Keratinocyte (primary cell): Measurements from ENCODE around the gene HYAL1. TPM values are rescaled to one million over a fixed set of nuclear protein-coding genes. Genes with fewer than 3 reads are reported as not detected.

Experiments used
- DNase-seq: peaks from one replicate; pipeline ENCODE4 v3.0.0-alpha.2; 2011; ENCODE audit warnings: low read depth, missing footprints, low spot score
- FAIRE-seq: peaks from 2 replicates; lab custom pipeline; 2011; peaks lifted over from hg19 to GRCh38; lab: Jason Lieb, UNC
- H2AFZ ChIP-seq: 2 replicates; pipeline ENCODE4 v1.6.0; 2012; ENCODE audit warnings: low read length, control low read depth, inconsistent platforms; ENCODE audit not compliant: control insufficient read depth
- H3K27ac ChIP-seq: 2 replicates; pipeline ENCODE4 v1.5.1; 2011; ENCODE audit warnings: low read length; ENCODE audit not compliant: control insufficient read depth, insufficient read depth
- H3K27me3 ChIP-seq: 3 replicates; pipeline ENCODE4 v1.6.0; 2011; ENCODE audit warnings: low read length; ENCODE audit not compliant: control insufficient read depth, insufficient read depth; ENCODE audit errors: extremely low read depth
- H3K36me3 ChIP-seq, 2 experiments: 2 replicates in 1 of 2; 3 replicates in 1 of 2; pipeline ENCODE4 v1.5.1; 2011; ENCODE audit warnings: low read length in 2 of 2, mild to moderate bottlenecking in 1 of 2; ENCODE audit not compliant: control insufficient read depth in 2 of 2, insufficient read depth in 2 of 2; ENCODE audit errors: extremely low read depth in 1 of 2
- H3K4me1 ChIP-seq: 3 replicates; pipeline ENCODE4 v1.5.1; 2011; ENCODE audit warnings: low read length; ENCODE audit not compliant: control insufficient read depth, insufficient read depth; ENCODE audit errors: extremely low read depth
- H3K4me2 ChIP-seq: 3 replicates; pipeline ENCODE4 v1.6.0; 2011; ENCODE audit warnings: low read depth, low read length; ENCODE audit not compliant: control insufficient read depth, insufficient read depth; ENCODE audit errors: extremely low read depth
- H3K4me3 ChIP-seq, 3 experiments: fragments of 200-600 bp in 1 of 3; sonication (generic) in 1 of 3; 2 replicates in 2 of 3; 3 replicates in 1 of 3; pipeline ENCODE4 v1.5.1; 2011 to 2016; ENCODE audit warnings: low read length in 3 of 3, mild to moderate bottlenecking in 3 of 3, control low read depth in 2 of 3, inconsistent platforms in 1 of 3, low read depth in 1 of 3, mixed read lengths in 1 of 3, mixed run types in 1 of 3, moderate library complexity in 1 of 3; ENCODE audit not compliant: control insufficient read depth in 2 of 3, insufficient read depth in 2 of 3; ENCODE audit errors: extremely low read depth in 1 of 3
- H3K79me2 ChIP-seq: 2 replicates; pipeline ENCODE4 v1.6.0; 2012; ENCODE audit warnings: low read length; ENCODE audit not compliant: control insufficient read depth, insufficient read depth
- H3K9ac ChIP-seq: 3 replicates; pipeline ENCODE4 v1.6.0; 2011; ENCODE audit warnings: low read length; ENCODE audit not compliant: control insufficient read depth, insufficient read depth; ENCODE audit errors: extremely low read depth
- H3K9me1 ChIP-seq: 3 replicates; pipeline ENCODE4 v1.6.0; 2011; ENCODE audit warnings: low read length; ENCODE audit not compliant: control insufficient read depth, insufficient read depth; ENCODE audit errors: extremely low read depth
- H3K9me3 ChIP-seq: 2 replicates; pipeline ENCODE4 v1.5.1; 2012; ENCODE audit warnings: low read depth, low read length; ENCODE audit not compliant: control insufficient read depth
- H4K20me1 ChIP-seq: 3 replicates; pipeline ENCODE4 v1.6.0; 2011; ENCODE audit warnings: low read length; ENCODE audit not compliant: control insufficient read depth, insufficient read depth; ENCODE audit errors: extremely low read depth
- EZH2 ChIP-seq: IDR thresholded peaks from one replicate; pipeline ENCODE4 v1.6.1; 2012; ENCODE audit warnings: inconsistent platforms, mild to moderate bottlenecking, low read length, moderate library complexity
- dilution Hi-C: fragments of 300-500 bp; cut with MboI; formaldehyde crosslinking; loops from one replicate; pipeline ENCODE4 v1.7.0; 2020; ENCODE audit warnings: low sequenced_read_pairs; ENCODE audit not compliant: extremely low pct_ligation_motif_present
- polyA plus RNA-seq, 5 experiments: library from polyadenylated mRNA; depleted of rRNA in 3 of 5; stranded (reverse) in 3 of 5; stranded (forward) in 1 of 5; unstranded in 1 of 5; fragments of >200 nt; gene quantifications; 1 replicate in 1 of 5; 2 replicates in 3 of 5; 3 replicates in 1 of 5; pipeline versions ENCODE4 v1.2.1 to v1.2.3, GENCODE V29; 2011 to 2012; ENCODE audit warnings: missing spikeins in 2 of 5, low read depth in 1 of 5, low replicate concordance in 1 of 5
- TF ChIP-seq, protein P1 (sequence below), 3 experiments: IDR thresholded peaks in 1 of 3; conservative IDR thresholded peaks in 1 of 3; optimal IDR thresholded peaks in 1 of 3; 2 replicates in 2 of 3; 3 replicates in 1 of 3; pipeline versions ENCODE3 to v1.5.1; 2011; ENCODE audit warnings: low read length in 3 of 3, mild to moderate bottlenecking in 3 of 3, moderate library complexity in 2 of 3, control low read depth in 1 of 3, inconsistent platforms in 1 of 3; ENCODE audit not compliant: insufficient read depth in 2 of 3; ENCODE audit errors: extremely low read depth in 1 of 3

HYAL1 gene
- polyA plus RNA-seq, 1 donor (not counting 4 experiments of a cell fraction or from before 2014, with no cell fraction given) = 13.9 TPM

DNA sequence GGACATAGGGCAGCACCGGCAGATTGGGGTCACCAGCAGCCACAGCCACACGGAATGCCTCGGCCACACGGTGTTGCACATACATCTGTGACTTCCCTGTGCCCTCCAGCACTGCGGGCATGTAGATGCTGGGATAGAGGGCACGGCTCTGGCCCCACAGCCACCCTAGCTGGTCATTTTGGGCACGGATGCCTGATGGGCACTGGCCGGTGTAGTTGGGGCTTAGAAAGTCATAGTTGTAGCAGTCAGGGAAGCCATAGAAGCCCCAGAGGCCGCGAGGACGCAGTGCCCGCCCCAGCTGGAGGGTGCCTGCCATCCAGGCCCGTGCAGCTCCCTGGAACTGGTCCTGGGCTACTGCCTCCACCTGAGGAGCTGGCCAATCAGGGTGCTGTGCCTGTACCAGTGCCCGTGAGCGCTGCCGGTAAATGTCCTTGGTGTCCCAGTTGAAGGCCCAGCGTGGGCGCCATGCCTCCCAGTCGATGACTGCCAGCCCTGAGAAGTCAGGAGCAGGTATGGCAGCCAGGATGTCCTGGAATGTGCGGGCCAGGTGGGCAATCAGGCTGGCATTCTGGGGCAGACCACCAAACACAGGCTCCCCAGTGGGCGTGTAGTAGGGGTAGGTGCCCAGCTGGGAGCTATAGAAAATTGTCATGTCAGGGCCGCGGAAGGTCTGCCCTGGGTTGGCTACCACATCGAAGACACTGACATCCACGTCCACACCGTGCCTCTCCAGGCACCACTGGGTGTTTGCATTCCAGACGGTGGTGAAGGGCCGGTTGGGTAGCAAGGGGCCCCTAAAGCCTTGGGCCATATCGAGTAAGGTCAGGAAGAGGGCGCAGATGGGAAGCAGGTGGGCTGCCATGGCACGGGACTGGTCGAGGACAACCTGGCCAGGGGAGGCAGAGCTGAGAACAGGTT, 1.0 kb downstream of the HYAL1 start:
- H3K36me3 ChIP-seq = no peaks in the 10 kb centered on the region
- H3K4me3 ChIP-seq = no peak overlapping the region
- DNase-seq (no peak), FAIRE-seq (no peak)
- H3K9ac ChIP-seq = no peak overlapping the region
- H3K4me2 ChIP-seq = peak overlapping the region; percentile 37
- dilution Hi-C loops = no loop called here
- TF ChIP-seq EZH2 = no peak
- TF ChIP-seq, protein P1, sequence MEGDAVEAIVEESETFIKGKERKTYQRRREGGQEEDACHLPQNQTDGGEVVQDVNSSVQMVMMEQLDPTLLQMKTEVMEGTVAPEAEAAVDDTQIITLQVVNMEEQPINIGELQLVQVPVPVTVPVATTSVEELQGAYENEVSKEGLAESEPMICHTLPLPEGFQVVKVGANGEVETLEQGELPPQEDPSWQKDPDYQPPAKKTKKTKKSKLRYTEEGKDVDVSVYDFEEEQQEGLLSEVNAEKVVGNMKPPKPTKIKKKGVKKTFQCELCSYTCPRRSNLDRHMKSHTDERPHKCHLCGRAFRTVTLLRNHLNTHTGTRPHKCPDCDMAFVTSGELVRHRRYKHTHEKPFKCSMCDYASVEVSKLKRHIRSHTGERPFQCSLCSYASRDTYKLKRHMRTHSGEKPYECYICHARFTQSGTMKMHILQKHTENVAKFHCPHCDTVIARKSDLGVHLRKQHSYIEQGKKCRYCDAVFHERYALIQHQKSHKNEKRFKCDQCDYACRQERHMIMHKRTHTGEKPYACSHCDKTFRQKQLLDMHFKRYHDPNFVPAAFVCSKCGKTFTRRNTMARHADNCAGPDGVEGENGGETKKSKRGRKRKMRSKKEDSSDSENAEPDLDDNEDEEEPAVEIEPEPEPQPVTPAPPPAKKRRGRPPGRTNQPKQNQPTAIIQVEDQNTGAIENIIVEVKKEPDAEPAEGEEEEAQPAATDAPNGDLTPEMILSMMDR (optimal IDR thresholded peaks at IDR 0.05 in 1 of 3, IDR thresholded peaks at IDR 0.05 in 1 of 3, conservative IDR thresholded peaks at IDR 0.05 in 1 of 3; ENCODE audit: extremely low read depth in 1 of 3, insufficient read depth in 2 of 3, low read length in 3 of 3) = no peak
- no peaks in the 10 kb centered on the region for H3K27me3 ChIP-seq
- peaks cover 9% of the 10 kb centered on the region for H3K79me2 ChIP-seq
- peaks cover 39% of the 10 kb centered on the region for H3K4me1 ChIP-seq
- peak overlapping the region; percentile 60 for H3K27ac ChIP-seq
- H3K9me3 ChIP-seq = no peaks in the 10 kb centered on the region
- H2AFZ ChIP-seq = no peak overlapping the region
- H3K9me1 ChIP-seq = peaks cover 5% of the 10 kb centered on the region
- H4K20me1 ChIP-seq = no peaks in the 10 kb centered on the region

DNA sequence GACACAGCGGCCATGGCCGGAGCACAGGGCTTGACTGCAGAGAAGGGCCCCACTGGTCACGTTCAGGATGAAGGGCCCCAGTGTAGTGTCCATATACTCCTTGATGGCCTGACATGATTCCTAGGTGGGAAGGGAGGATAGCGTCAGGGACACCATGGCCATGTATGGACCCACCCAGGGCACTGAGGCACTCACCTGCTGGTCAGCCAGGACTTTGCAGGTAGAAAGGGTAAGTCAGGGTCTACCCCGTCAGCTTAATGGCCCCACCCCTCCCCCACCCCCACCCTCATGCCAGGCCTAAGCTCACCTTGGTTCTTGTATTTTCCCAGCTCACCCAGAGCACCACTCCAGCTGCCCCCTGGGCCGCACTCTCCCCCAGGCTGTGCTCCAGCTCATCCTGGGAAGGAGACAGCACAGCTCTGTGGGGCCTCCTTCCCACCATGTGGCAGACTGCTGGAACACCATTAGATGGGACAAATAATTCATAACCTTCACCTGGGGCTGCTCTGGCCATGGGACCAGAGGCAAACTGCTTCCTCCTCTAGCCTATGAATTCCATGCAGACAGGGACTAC, 2.6 kb downstream of the HYAL1 start:
- Histone ChIP-seq H3K9me3 (no peaks in the 10 kb centered on the region), H3K27me3 (no peaks in the 10 kb centered on the region), H3K36me3 (peaks cover 0 to 4% of the 10 kb centered on the region in 2 experiments), H3K27ac (peak overlapping the region; percentile 97), H4K20me1 (no peaks in the 10 kb centered on the region), H3K4me3 (peak overlapping the region in 2 of 3 experiments; percentile 48 to 67), H3K9me1 (peaks cover 5% of the 10 kb centered on the region), H3K4me1 (peaks cover 39% of the 10 kb centered on the region), H3K4me2 (peak overlapping the region; percentile 79), H2AFZ (no peak overlapping the region), H3K9ac (peak overlapping the region; percentile 76), H3K79me2 (peaks cover 9% of the 10 kb centered on the region)
- FAIRE-seq (no peak), DNase-seq (no peak)
- dilution Hi-C loops = no loop called here
- no peak for TF ChIP-seq EZH2
- TF ChIP-seq, protein P1 (optimal IDR thresholded peaks at IDR 0.05 in 1 of 3, IDR thresholded peaks at IDR 0.05 in 1 of 3, conservative IDR thresholded peaks at IDR 0.05 in 1 of 3; ENCODE audit: extremely low read depth in 1 of 3, insufficient read depth in 2 of 3, low read length in 3 of 3) = no peak
